Uterus (tissue), 4 donors: ENCODE measurements around the gene PSMB7. TPM values are rescaled to one million over a fixed set of nuclear protein-coding genes. Genes with fewer than 3 reads are reported as not detected.

Experiments used
- DNase-seq, 2 donors: peaks; one replicate each; pipeline ENCODE4 v3.0.0-alpha.2; 2019 to 2020
- H3K27ac ChIP-seq, 2 donors: fragments of 200-600 bp; sonication (generic); 1 replicate in 1 of 2; 2 replicates in 1 of 2; pipeline ENCODE4 v1.5.1; 2016 to 2018
- H3K27me3 ChIP-seq, 2 donors: fragments of 200-600 bp; sonication (generic); one replicate each; pipeline ENCODE4 v1.5.1; 2018 to 2019; ENCODE audit warnings: control low read depth in 1 of 2
- H3K36me3 ChIP-seq, 2 donors: fragments of 200-600 bp; sonication (generic); one replicate each; pipeline ENCODE4 v1.5.1; 2019; ENCODE audit warnings: control low read depth in 1 of 2
- H3K4me1 ChIP-seq, 2 donors: fragments of 200-600 bp; sonication (generic); one replicate each; pipeline ENCODE4 v1.5.1; 2018 to 2019; ENCODE audit warnings: control low read depth in 1 of 2
- H3K4me3 ChIP-seq, 2 donors: fragments of 200-600 bp; sonication (generic); 1 replicate in 1 of 2; 2 replicates in 1 of 2; pipeline ENCODE4 v1.5.1; 2018 to 2019; ENCODE audit warnings: mild to moderate bottlenecking in 1 of 2
- H3K9me3 ChIP-seq, 2 donors: fragments of 200-600 bp; sonication (generic); one replicate each; pipeline ENCODE4 v1.5.1; 2019; ENCODE audit warnings: control low read depth in 1 of 2
- POLR2A ChIP-seq, 2 donors: fragments of 450-650 bp; IDR thresholded peaks; one replicate each; pipeline ENCODE4 v1.6.1; 2016; ENCODE audit warnings: antibody characterized with exemption in 2 of 2, mild to moderate bottlenecking in 1 of 2, moderate library complexity in 1 of 2
- intact Hi-C: fragments of 100-400 bp; cut with DNase I; formaldehyde crosslinking; loops from one replicate; pipeline ENCODE4 v1.15.1; 2023; ENCODE audit warnings: low total_unique reads
- total RNA-seq, 4 donors: library from RNA; depleted of rRNA in 3 of 4; stranded (reverse); fragments of >200 nt in 3 of 4; gene quantifications; one replicate each; pipeline versions ENCODE4 v1.1.0 to v1.2.4, GENCODE V29; 2014 to 2023
- TF ChIP-seq, protein P1 (sequence below), 4 experiments: fragments of 200-600 bp in 2 of 4; fragments of 450-650 bp in 2 of 4; sonication (generic) in 2 of 4; IDR thresholded peaks; one replicate each; pipeline ENCODE4 v1.5.1; 2016 to 2019; ENCODE audit warnings: antibody characterized with exemption in 4 of 4, mild to moderate bottlenecking in 2 of 4, moderate library complexity in 1 of 4
- donor health status: DM: yes; HTN: yes; CAD: no.

Gene PSMB7
- total RNA-seq, 4 donors from 2014 or later, result 86.1 to 292 (median 94.7) TPM

DNA sequence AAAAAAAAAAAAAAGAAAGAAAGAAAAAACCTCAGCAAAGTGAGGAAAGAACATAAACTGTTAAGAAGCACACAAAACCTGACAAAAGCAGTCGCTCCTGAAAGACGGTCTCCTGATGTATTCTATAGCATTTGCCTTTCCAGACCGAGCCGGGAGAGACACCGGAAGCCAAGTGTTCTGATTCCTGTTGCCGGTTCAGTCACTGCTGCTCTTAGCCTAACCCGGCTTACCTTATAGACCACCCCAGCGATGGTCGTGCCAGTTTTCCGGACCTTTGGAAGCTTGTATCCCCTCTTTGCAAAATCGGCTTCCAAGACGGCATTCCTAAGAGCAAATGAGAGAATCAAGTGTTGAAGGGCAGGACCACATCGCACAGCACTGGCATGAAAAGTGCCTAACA lies 630 bp downstream of the PSMB7 start:
- H3K27me3 ChIP-seq, result no peaks in the 10 kb centered on the region
- H3K9me3 ChIP-seq, result no peaks in the 10 kb centered on the region
- no peaks in the 10 kb centered on the region for H3K36me3 ChIP-seq
- H3K27ac ChIP-seq, result peak overlapping the region; percentile 60 to 61
- TF ChIP-seq POLR2A (IDR thresholded peaks at IDR 0.05), result no peak
- TF ChIP-seq, protein P1, sequence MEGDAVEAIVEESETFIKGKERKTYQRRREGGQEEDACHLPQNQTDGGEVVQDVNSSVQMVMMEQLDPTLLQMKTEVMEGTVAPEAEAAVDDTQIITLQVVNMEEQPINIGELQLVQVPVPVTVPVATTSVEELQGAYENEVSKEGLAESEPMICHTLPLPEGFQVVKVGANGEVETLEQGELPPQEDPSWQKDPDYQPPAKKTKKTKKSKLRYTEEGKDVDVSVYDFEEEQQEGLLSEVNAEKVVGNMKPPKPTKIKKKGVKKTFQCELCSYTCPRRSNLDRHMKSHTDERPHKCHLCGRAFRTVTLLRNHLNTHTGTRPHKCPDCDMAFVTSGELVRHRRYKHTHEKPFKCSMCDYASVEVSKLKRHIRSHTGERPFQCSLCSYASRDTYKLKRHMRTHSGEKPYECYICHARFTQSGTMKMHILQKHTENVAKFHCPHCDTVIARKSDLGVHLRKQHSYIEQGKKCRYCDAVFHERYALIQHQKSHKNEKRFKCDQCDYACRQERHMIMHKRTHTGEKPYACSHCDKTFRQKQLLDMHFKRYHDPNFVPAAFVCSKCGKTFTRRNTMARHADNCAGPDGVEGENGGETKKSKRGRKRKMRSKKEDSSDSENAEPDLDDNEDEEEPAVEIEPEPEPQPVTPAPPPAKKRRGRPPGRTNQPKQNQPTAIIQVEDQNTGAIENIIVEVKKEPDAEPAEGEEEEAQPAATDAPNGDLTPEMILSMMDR (IDR thresholded peaks at IDR 0.05), result no peak
- intact Hi-C loops, result no loop called here
- DNase-seq, result no peak
- peak overlapping the region; percentile 89 to 93 for H3K4me3 ChIP-seq
- H3K4me1 ChIP-seq, result peaks cover 0 to 5% of the 10 kb centered on the region in 2 donors

DNA sequence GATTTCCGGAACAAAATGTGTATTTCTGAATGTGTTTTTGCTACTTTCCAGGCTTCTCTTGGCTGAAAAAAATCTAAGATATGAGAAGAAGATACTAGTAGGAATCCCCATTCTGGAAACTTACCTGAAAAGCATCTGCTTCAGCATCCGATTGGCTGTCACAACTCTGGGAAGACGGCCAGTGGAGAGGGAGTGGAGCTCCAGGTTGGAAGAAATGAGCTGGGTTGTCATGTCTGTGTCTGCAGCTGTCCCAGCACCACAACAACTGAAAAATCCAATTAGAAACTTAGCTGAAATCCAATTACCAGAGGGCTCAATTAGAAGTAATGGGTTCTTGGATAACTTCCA lies 3.0 kb downstream of the PSMB7 start:
- intact Hi-C loops, result no loop called here
- Histone ChIP-seq H3K4me1 (peaks cover 0 to 5% of the 10 kb centered on the region in 2 donors), H3K36me3 (no peaks in the 10 kb centered on the region), H3K27ac (no peak overlapping the region), H3K4me3 (no peak overlapping the region), H3K27me3 (no peaks in the 10 kb centered on the region), H3K9me3 (no peaks in the 10 kb centered on the region)
- no peak for DNase-seq
- no peak for TF ChIP-seq POLR2A (IDR thresholded peaks at IDR 0.05)
- TF ChIP-seq, protein P1 (IDR thresholded peaks at IDR 0.05), result no peak

DNA sequence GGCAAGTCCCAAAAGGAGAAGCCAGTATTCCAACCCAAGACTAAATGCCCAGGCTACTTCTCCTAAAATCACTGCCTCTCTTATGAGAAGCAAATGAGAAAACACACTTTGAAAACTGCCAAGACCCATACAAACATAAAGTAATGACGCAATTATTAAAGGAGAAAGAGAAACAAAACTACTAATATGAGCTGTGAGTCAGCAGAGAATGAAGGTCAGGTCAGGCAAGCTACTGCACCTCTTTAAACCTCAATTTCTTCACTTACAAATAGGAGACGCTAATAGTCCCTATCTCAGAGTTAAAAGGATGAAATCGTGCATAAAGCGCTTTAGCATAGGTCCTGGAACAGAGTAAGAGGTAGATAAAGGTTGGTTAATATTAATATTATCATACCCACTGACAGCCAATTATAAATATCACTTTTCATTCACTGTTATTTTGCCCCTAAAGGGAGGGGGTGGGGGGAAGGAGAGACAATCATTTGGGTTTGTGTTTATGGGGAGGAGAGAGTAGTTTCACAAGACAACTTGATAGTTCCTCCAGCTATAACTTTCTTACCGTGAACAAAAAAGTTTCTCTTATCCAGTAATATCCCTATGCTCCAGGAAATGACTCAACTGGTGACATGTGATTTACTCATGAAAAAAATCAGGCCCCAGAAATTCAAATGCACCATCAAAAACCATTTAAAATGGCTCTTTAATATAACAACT lies 3.6 kb downstream of the PSMB7 start:
- no peaks in the 10 kb centered on the region for H3K36me3 ChIP-seq
- intact Hi-C loops, result no loop called here
- DNase-seq, result no peak

DNA sequence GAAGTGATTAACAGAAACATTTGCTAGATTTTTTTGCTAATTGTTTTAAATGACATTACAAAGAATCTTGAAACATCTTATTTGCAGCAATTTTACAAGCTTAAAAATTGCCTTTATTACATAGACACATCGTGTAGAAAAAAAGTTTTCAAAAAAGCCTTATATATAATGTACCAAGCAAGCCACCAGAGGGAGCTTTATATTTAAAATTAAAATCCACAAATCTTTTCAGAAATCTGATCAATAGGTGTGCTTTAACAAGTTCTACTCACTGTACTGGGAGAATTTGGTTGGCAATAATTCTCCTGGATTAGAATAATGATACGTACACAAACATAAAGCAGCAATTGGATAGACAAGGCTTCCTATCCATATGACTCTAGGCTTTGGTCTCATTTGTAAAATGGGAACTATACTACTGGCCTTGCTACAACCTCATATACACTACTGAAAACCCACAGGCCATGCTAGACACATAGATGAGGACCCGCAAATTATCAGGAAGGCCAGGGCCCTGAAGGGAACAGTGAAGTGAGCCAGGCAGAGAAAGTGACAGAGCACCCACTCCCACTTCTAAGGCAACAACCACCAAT lies 4.8 kb downstream of the PSMB7 start:
- no peak overlapping the region for H3K4me3 ChIP-seq
- H3K36me3 ChIP-seq, result no peaks in the 10 kb centered on the region
- DNase-seq, result no peak
- no peaks in the 10 kb centered on the region for H3K27me3 ChIP-seq
- peaks cover 0 to 5% of the 10 kb centered on the region in 2 donors for H3K4me1 ChIP-seq
- no peak overlapping the region for H3K27ac ChIP-seq
- intact Hi-C loops, result no loop called here
- no peak for TF ChIP-seq POLR2A (IDR thresholded peaks at IDR 0.05)
- TF ChIP-seq, protein P1 (IDR thresholded peaks at IDR 0.05), result no peak
- H3K9me3 ChIP-seq, result no peaks in the 10 kb centered on the region

More for the DNA sequence above, 3.6 kb downstream of the PSMB7 start:
- Histone ChIP-seq H3K27me3 (no peaks in the 10 kb centered on the region), H3K27ac (no peak overlapping the region), H3K4me3 (no peak overlapping the region), H3K4me1 (peaks cover 0 to 5% of the 10 kb centered on the region in 2 donors), H3K9me3 (no peaks in the 10 kb centered on the region)
- no peak for TF ChIP-seq POLR2A (IDR thresholded peaks at IDR 0.05)
- TF ChIP-seq, protein P1 (IDR thresholded peaks at IDR 0.05), result no peak

DNA sequence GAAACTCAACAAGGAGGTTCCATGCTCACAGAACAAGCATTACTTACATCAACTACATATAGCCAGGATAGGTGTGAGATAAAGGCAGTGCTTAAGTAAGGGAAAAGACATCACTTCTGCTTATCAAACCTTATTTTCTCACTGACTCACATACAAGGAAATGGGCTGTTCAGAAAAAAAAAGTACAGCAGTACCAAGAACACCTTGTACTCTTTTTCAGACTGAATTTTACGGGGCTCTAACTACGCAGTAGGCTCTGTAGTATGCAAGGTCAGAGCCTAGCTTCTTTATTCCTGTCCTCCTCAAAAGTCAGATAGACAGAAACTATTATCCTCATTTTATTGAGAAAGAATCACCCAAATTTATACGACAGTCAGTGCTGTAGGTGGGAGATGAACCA lies 5.8 kb downstream of the PSMB7 start:
- Histone ChIP-seq H3K9me3 (no peaks in the 10 kb centered on the region), H3K36me3 (no peaks in the 10 kb centered on the region), H3K27me3 (no peaks in the 10 kb centered on the region), H3K27ac (no peak overlapping the region), H3K4me1 (peaks cover 0 to 5% of the 10 kb centered on the region in 2 donors), H3K4me3 (no peak overlapping the region)
- intact Hi-C loops, result no loop called here
- DNase-seq, result no peak
- TF ChIP-seq, protein P1 (IDR thresholded peaks at IDR 0.05), result no peak
- TF ChIP-seq POLR2A (IDR thresholded peaks at IDR 0.05), result no peak
